ENCODE results near the gene SLC10A7. TPM values are rescaled to one million over a fixed set of nuclear protein-coding genes. Genes with fewer than 3 reads are reported as not detected.

The SLC10A7 gene
- total and polyA plus RNA-seq, 2 of the 8 experiments (the other 6 are each of a cell fraction or from before 2014, with no cell fraction given), result 2.5 to 2.9 TPM

- TF ChIP-seq CTCF (IDR thresholded peaks at IDR 0.05; ENCODE audit: control extremely low read depth in 1 of 3, insufficient read depth in 1 of 3, low read depth in 1 of 3, low read length in 3 of 3) (no peak), PHF8 (conservative IDR thresholded peaks at IDR 0.05; ENCODE audit: low read depth, low read length) (no peak), SIX5 (IDR thresholded peaks at IDR 0.05; ENCODE audit: low read depth, low read length) (no peak), RXRA (IDR thresholded peaks at IDR 0.05; ENCODE audit: insufficient read depth, low read depth, low read length) (no peak)
These were observed 2.9 kb upstream of the SLC10A7 start (continued) for GRCh38 chr4:146524663-146525062.
